ENCODE measurements around the gene NAA80.

- no peak for TF ChIP-seq EZH2 (IDR thresholded peaks at IDR 0.05; ENCODE audit: low read length, unreplicated experiment)
- no peak for TF ChIP-seq CTCF (conservative IDR thresholded peaks at IDR 0.05; ENCODE audit: low read depth, low read length)
- TF ChIP-seq EZH2phosphoT487 (IDR thresholded peaks at IDR 0.05; ENCODE audit: borderline replicate concordance, low read length): no peak
Measured at GRCh38 chr3:50314816-50315215, 15.6 kb upstream of the NAA80 start.

Data from PC-3 (cell line).